Fibroblast of lung (primary cell): Measurements from ENCODE around the gene GFM1.

Experiments
- CTCF ChIP-seq, 2 donors: IDR thresholded peaks in 1 of 2; conservative IDR thresholded peaks in 1 of 2; 1 replicate in 1 of 2; 2 replicates in 1 of 2; pipeline ENCODE4 v1.5.1; 2011 to 2012; ENCODE audit warnings: low read length in 2 of 2, control low read depth in 1 of 2, inconsistent platforms in 1 of 2, low read depth in 1 of 2, mild to moderate bottlenecking in 1 of 2
- EZH2 ChIP-seq: IDR thresholded peaks from 2 replicates; pipeline ENCODE4 v1.5.1; 2012; ENCODE audit warnings: low read length, control low read depth, mild to moderate bottlenecking; ENCODE audit errors: missing control alignments

- no peak for TF ChIP-seq CTCF (conservative IDR thresholded peaks at IDR 0.05 in 1 of 2, IDR thresholded peaks at IDR 0.05 in 1 of 2; ENCODE audit: low read depth in 1 of 2, low read length in 2 of 2)
- TF ChIP-seq EZH2: no peak
Observed at GRCh38 chr3:158666416-158666815, 22.1 kb downstream of the GFM1 start.
